ENCODE data around the gene SLC6A5. TPM values are rescaled to one million over a fixed set of nuclear protein-coding genes. Genes with fewer than 3 reads are reported as not detected.

The SLC6A5 gene
- total RNA-seq, 1 experiment from 2014 or later, result not detected

GRCh38 chr11:20595101-20595500, 4.3 kb upstream of the SLC6A5 start:
- DNase-seq (ENCODE audit: low read depth, low spot score), result no peak
- no peak for ATAC-seq
- in situ Hi-C loops (cut with HindIII; ENCODE audit: low pct_unique_long_range_greater_than_20kb, low sequenced_read_pairs) (no loop called here), intact Hi-C loops (cut with micrococcal nuclease; ENCODE audit: unreplicated experiment) (no loop called here)
- ChIA-PET POLR2A (no interaction called here), CTCF (no interaction called here)
- no peak overlapping the region for H3K27ac ChIP-seq (ENCODE audit: low read length)
- H3K36me3 ChIP-seq (ENCODE audit: control insufficient read depth, insufficient read depth, low read length), result no peaks in the 10 kb centered on the region
- H3K9me3 ChIP-seq (ENCODE audit: control insufficient read depth, insufficient read depth, low read depth, low read length), result no peaks in the 10 kb centered on the region
- H3K4me3 ChIP-seq (ENCODE audit: low read depth in 2 of 2, low read length in 2 of 2), result no peak overlapping the region
- H3K27me3 ChIP-seq (ENCODE audit: control insufficient read depth, insufficient read depth, low read length), result peaks cover 19% of the 10 kb centered on the region
- no peak for TF ChIP-seq REST (IDR thresholded peaks at IDR 0.05; ENCODE audit: insufficient read depth in 1 of 2, low read depth in 2 of 2, low read length in 1 of 2)
- no peak for TF ChIP-seq POLR2AphosphoS5 (IDR thresholded peaks at IDR 0.05; ENCODE audit: low read depth, low read length)
- no peak for TF ChIP-seq CTCF (IDR thresholded peaks at IDR 0.05)
- no peak for TF ChIP-seq SIN3A (IDR thresholded peaks at IDR 0.05; ENCODE audit: borderline replicate concordance, insufficient read depth, low read depth, low read length)
- no peak for TF ChIP-seq TCF7L2 (IDR thresholded peaks at IDR 0.05; ENCODE audit: low read depth, low read length)
- no peaks in the 10 kb centered on the region for H3K4me1 ChIP-seq (ENCODE audit: control insufficient read depth, insufficient read depth, low read length)
- no TSS peak for BruUV-seq (replicated peaks)

- POLR2A ChIA-PET, result no interaction called here
- CTCF ChIA-PET, result no interaction called here
- no peak overlapping the region for H3K4me3 ChIP-seq (ENCODE audit: low read depth in 2 of 2, low read length in 2 of 2)
- no peak for TF ChIP-seq REST (IDR thresholded peaks at IDR 0.05; ENCODE audit: insufficient read depth in 1 of 2, low read depth in 2 of 2, low read length in 1 of 2)
- no peak for TF ChIP-seq TCF7L2 (IDR thresholded peaks at IDR 0.05; ENCODE audit: low read depth, low read length)
- TF ChIP-seq POLR2AphosphoS5 (IDR thresholded peaks at IDR 0.05; ENCODE audit: low read depth, low read length), result no peak
- TF ChIP-seq SIN3A (IDR thresholded peaks at IDR 0.05; ENCODE audit: borderline replicate concordance, insufficient read depth, low read depth, low read length), result no peak
- no peak for TF ChIP-seq CTCF (IDR thresholded peaks at IDR 0.05)
- H3K4me1 ChIP-seq (ENCODE audit: control insufficient read depth, insufficient read depth, low read length), result no peaks in the 10 kb centered on the region
- no peaks in the 10 kb centered on the region for H3K9me3 ChIP-seq (ENCODE audit: control insufficient read depth, insufficient read depth, low read depth, low read length)
- intact Hi-C loops (cut with micrococcal nuclease; ENCODE audit: unreplicated experiment), result no loop called here
- ATAC-seq (no peak), DNase-seq (ENCODE audit: low read depth, low spot score) (no peak)
- H3K36me3 ChIP-seq (ENCODE audit: control insufficient read depth, insufficient read depth, low read length), result no peaks in the 10 kb centered on the region
- in situ Hi-C loops (cut with HindIII; ENCODE audit: low pct_unique_long_range_greater_than_20kb, low sequenced_read_pairs), result no loop called here
- H3K27ac ChIP-seq (ENCODE audit: low read length), result no peak overlapping the region
- H3K27me3 ChIP-seq (ENCODE audit: control insufficient read depth, insufficient read depth, low read length), result peaks cover 23% of the 10 kb centered on the region
- no TSS peak for BruUV-seq (replicated peaks)
Measured at GRCh38 chr11:20596205-20597153, 2.9 kb upstream of the SLC6A5 start.

All from Panc1 (cell line).